ENCODE results near the gene FOXK1. TPM values are rescaled to one million over a fixed set of nuclear protein-coding genes. Genes with fewer than 3 reads are reported as not detected.

FOXK1 gene
- total and polyA plus RNA-seq, 2 of the 13 experiments (the other 11 are each of a cell fraction or from before 2014, with no cell fraction given) = 4.6 to 8.8 TPM

DNA sequence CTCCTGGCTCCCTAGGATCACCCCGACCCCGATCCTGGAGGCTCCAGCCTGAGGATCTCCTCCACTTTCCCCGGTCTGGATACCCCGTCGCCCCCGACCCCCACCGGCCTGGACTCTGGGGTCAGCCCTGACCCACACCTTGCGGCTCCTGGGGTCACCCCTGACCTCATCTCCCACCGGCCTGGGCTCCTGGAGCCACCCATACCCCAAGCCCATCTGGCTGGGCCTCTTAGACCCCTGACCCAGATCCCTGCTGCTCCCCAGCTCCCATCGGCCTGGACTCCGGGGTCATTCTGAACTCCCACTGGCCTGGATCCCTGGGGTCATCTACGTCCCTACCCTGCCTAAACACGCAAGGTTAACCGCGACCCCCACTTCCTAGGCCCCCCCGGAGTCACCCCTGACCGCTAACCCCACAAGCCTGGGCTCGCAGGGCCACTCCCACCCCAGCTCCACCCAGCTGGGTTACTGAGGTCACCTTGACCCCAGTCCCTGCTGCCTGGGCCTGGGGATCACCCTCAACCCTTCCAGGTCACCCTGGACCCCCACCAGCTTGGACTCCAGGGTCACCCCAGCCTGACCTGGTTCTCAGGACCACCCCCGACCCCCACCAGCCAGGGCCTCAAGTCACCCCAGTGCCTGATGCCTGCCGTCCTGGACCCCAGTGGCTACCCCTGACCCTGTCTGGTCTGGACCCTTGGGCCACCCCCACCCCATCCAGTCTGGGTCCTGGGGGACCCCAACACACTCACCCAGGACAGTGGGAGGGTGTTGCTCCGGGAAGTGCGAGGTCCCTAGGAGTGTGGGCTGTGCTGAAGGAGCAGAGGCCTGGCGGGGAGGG is 1.2 kb downstream of the FOXK1 start (continued):
- TF ChIP-seq ZNF558 (CRISPR knock-in tag; IDR thresholded peaks at IDR 0.05; ENCODE audit: borderline replicate concordance) = 0 out of 2 replicates have a peak, but pooled peaks have one; percentile 59
- TF ChIP-seq NFE2L1 (CRISPR knock-in tag; IDR thresholded peaks at IDR 0.05; ENCODE audit: borderline replicate concordance) = no peak
- no peak for TF ChIP-seq HNRNPL (IDR thresholded peaks at IDR 0.05; ENCODE audit: low read depth, low read length)
- TF ChIP-seq ZFP82 (CRISPR knock-in tag; IDR thresholded peaks at IDR 0.05; ENCODE audit: borderline replicate concordance) = no peak
- no peak for TF ChIP-seq ZIK1 (CRISPR knock-in tag; IDR thresholded peaks at IDR 0.05; ENCODE audit: borderline replicate concordance, low read depth)
- TF ChIP-seq, protein P1, sequence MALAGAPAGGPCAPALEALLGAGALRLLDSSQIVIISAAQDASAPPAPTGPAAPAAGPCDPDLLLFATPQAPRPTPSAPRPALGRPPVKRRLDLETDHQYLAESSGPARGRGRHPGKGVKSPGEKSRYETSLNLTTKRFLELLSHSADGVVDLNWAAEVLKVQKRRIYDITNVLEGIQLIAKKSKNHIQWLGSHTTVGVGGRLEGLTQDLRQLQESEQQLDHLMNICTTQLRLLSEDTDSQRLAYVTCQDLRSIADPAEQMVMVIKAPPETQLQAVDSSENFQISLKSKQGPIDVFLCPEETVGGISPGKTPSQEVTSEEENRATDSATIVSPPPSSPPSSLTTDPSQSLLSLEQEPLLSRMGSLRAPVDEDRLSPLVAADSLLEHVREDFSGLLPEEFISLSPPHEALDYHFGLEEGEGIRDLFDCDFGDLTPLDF (CRISPR knock-in tag; IDR thresholded peaks at IDR 0.05) = no peak
- no peak for TF ChIP-seq ZNF317 (CRISPR knock-in tag; IDR thresholded peaks at IDR 0.05)
- peak; percentile 55; the same call in 1 of the 2 replicates for TF ChIP-seq SIN3A (IDR thresholded peaks at IDR 0.05; ENCODE audit: borderline replicate concordance, low read depth, low read length)
- TF ChIP-seq ZNF44 (CRISPR knock-in tag; IDR thresholded peaks at IDR 0.05) = no peak
- TF ChIP-seq, protein P2, sequence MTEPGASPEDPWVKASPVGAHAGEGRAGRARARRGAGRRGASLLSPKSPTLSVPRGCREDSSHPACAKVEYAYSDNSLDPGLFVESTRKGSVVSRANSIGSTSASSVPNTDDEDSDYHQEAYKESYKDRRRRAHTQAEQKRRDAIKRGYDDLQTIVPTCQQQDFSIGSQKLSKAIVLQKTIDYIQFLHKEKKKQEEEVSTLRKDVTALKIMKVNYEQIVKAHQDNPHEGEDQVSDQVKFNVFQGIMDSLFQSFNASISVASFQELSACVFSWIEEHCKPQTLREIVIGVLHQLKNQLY (CRISPR knock-in tag; IDR thresholded peaks at IDR 0.05) = no peak
- no peak for TF ChIP-seq ZNF713 (CRISPR knock-in tag; IDR thresholded peaks at IDR 0.05)
- no peak for TF ChIP-seq ZSCAN25 (CRISPR knock-in tag; IDR thresholded peaks at IDR 0.05)
- no peak for TF ChIP-seq ZBTB39 (CRISPR knock-in tag; IDR thresholded peaks at IDR 0.05)
- no peak for TF ChIP-seq FOXJ3 (CRISPR knock-in tag; IDR thresholded peaks at IDR 0.05; ENCODE audit: borderline replicate concordance)
- no peak for TF ChIP-seq ZNF597 (CRISPR knock-in tag; IDR thresholded peaks at IDR 0.05)
- 0 out of 2 replicates have a peak, but pooled peaks have one; percentile 9 for TF ChIP-seq ZMAT3 (CRISPR knock-in tag; conservative IDR thresholded peaks at IDR 0.05)
- no peak for TF ChIP-seq CBX2 (IDR thresholded peaks at IDR 0.05; ENCODE audit: low read depth, low read length)
- TF ChIP-seq CBX2 (CRISPR knock-in tag; IDR thresholded peaks at IDR 0.05; ENCODE audit: low read depth) = no peak
- TF ChIP-seq SNRNP70 (IDR thresholded peaks at IDR 0.05; ENCODE audit: low read depth, low read length) = no peak
- no peak for TF ChIP-seq POLR2G (IDR thresholded peaks at IDR 0.05; ENCODE audit: low read depth, low read length)
- no peak for TF ChIP-seq ZNF563 (CRISPR knock-in tag; IDR thresholded peaks at IDR 0.05)
- TF ChIP-seq ZNF564 (CRISPR knock-in tag; IDR thresholded peaks at IDR 0.05) = no peak
- TF ChIP-seq ZNF75D (CRISPR knock-in tag; IDR thresholded peaks at IDR 0.05; ENCODE audit: borderline replicate concordance) = no peak

Data from HepG2 (cell line).